K562 (cell line): Measurements from ENCODE around the gene NPAS3. TPM values are rescaled to one million over a fixed set of nuclear protein-coding genes. Genes with fewer than 3 reads are reported as not detected.

Experiments
- ARID1B ChIP-seq: fragments of 450-650 bp; IDR thresholded peaks from 2 replicates; pipeline ENCODE4 v1.6.1; 2016; ENCODE audit warnings: antibody characterized with exemption, mild to moderate bottlenecking, inconsistent platforms
- BRD4 ChIP-seq: fragments of 200-600 bp; sonication (generic); IDR thresholded peaks from 2 replicates; pipeline ENCODE4 v1.6.1; 2017; ENCODE audit warnings: inconsistent platforms
- CBFA2T2 ChIP-seq: fragments of 450-650 bp; conservative IDR thresholded peaks from 2 replicates; pipeline ENCODE4 v1.6.1; 2017; ENCODE audit warnings: mild to moderate bottlenecking
- EP300 ChIP-seq: IDR thresholded peaks from 2 replicates; pipeline ENCODE4 v1.6.1; 2012; ENCODE audit warnings: low read length, improper control_type of control experiment
- FOS ChIP-seq: IDR thresholded peaks from 3 replicates; pipeline ENCODE4 v1.6.1; 2011; ENCODE audit not compliant: insufficient read length; ENCODE audit errors: extremely low read depth
- HLTF ChIP-seq: fragments of 450-650 bp; IDR thresholded peaks from 2 replicates; pipeline ENCODE4 v1.6.1; 2016
- IFI16 ChIP-seq: fragments of 250-450 bp; sonication (Bioruptor Pico); IDR thresholded peaks from 2 replicates; pipeline ENCODE4 v2.1.2; 2022; ENCODE audit warnings: mild to moderate bottlenecking, inconsistent platforms
- ILF3 ChIP-seq: fragments of 450-650 bp; IDR thresholded peaks from 2 replicates; pipeline ENCODE4 v1.6.1; 2018; ENCODE audit warnings: antibody characterized with exemption, mild to moderate bottlenecking, moderate library complexity, borderline replicate concordance
- KAT2B ChIP-seq: IDR thresholded peaks from one replicate; pipeline ENCODE4 v1.6.1; 2012; ENCODE audit warnings: low read depth, mild to moderate bottlenecking, control low read depth, inconsistent platforms, low read length, moderate library complexity
- MXD1 ChIP-seq: fragments of 250-450 bp; sonication (Bioruptor Pico); IDR thresholded peaks from 2 replicates; pipeline ENCODE4 v1.8.0; 2021; ENCODE audit warnings: borderline replicate concordance, mild to moderate bottlenecking, moderate library complexity; ENCODE audit not compliant: poor library complexity, severe bottlenecking
- NCOA1 ChIP-seq: fragments of 450-650 bp; IDR thresholded peaks from 2 replicates; pipeline ENCODE4 v1.6.1; 2016; ENCODE audit warnings: low read depth
- NR2F6 ChIP-seq: fragments of 450-650 bp; formaldehyde crosslinking; IDR thresholded peaks from 2 replicates; pipeline ENCODE4 v1.4.0; 2020; ENCODE audit warnings: mild to moderate bottlenecking
- OTX1 ChIP-seq: fragments of 450-650 bp; formaldehyde crosslinking; IDR thresholded peaks from 2 replicates; pipeline ENCODE4 v1.4.0; 2022; ENCODE audit warnings: mild to moderate bottlenecking
- SMAD2 ChIP-seq: fragments of 150-350 bp; IDR thresholded peaks from 2 replicates; pipeline ENCODE4 v1.6.1; 2014; ENCODE audit warnings: low read depth, mild to moderate bottlenecking, low read length
- SRSF3 ChIP-seq: fragments of 200-400 bp; formaldehyde crosslinking; IDR thresholded peaks from 2 replicates; pipeline ENCODE4 v1.6.1; 2016; ENCODE audit warnings: mild to moderate bottlenecking, low read length, moderate library complexity; ENCODE audit not compliant: insufficient read depth
- TARDBP ChIP-seq: fragments of 450-650 bp; IDR thresholded peaks from 2 replicates; pipeline ENCODE4 v1.6.1; 2016
- TCFL5 ChIP-seq: fragments of 250-450 bp; sonication (Bioruptor Pico); conservative IDR thresholded peaks from 2 replicates; pipeline ENCODE4 v1.6.1; 2021; ENCODE audit warnings: mild to moderate bottlenecking, moderate library complexity, matching md5 sums
- TEAD2 ChIP-seq: fragments of 450-650 bp; IDR thresholded peaks from 2 replicates; pipeline ENCODE4 v1.6.1; 2016; ENCODE audit warnings: missing genetic modification characterization, control low read depth, missing compliant biosample characterization
- TSC22D4 ChIP-seq: fragments of 450-650 bp; IDR thresholded peaks from 2 replicates; pipeline ENCODE4 v1.6.1; 2016; ENCODE audit warnings: missing genetic modification characterization, missing biosample characterization, control low read depth
- ZBTB12 ChIP-seq: fragments of 250-450 bp; sonication (Bioruptor Pico); IDR thresholded peaks from 2 replicates; pipeline ENCODE4 v1.4.0; 2020
- ZBTB17 ChIP-seq: fragments of 450-650 bp; formaldehyde crosslinking; IDR thresholded peaks from 2 replicates; pipeline ENCODE4 v1.4.0; 2020; ENCODE audit warnings: mild to moderate bottlenecking
- ZNF121 ChIP-seq: sonication (generic); formaldehyde crosslinking; conservative IDR thresholded peaks from 2 replicates; pipeline ENCODE4 v1.8.0; 2022; ENCODE audit warnings: missing genetic modification reagents
- ZNF174 ChIP-seq: fragments of 250-450 bp; sonication (Bioruptor Pico); IDR thresholded peaks from 2 replicates; pipeline ENCODE4 v1.4.0; 2020; ENCODE audit warnings: mild to moderate bottlenecking
- ZNF354B ChIP-seq: fragments of 250-450 bp; sonication (Bioruptor Pico); IDR thresholded peaks from 2 replicates; pipeline ENCODE4 v1.4.0; 2020
- ZZZ3 ChIP-seq: fragments of 450-650 bp; IDR thresholded peaks from 2 replicates; pipeline ENCODE4 v1.6.1; 2016; ENCODE audit warnings: antibody characterized with exemption, mild to moderate bottlenecking, moderate library complexity
- polyA plus RNA-seq, 8 experiments: library from polyadenylated mRNA; depleted of rRNA in 4 of 8; stranded (reverse) in 5 of 8; unstranded in 3 of 8; fragments of >200 nt; fragmentation: Nextera tagmentation in 2 of 8; fragmentation: Illumina TruSeq in 1 of 8; extraction: Ambion mirVana in 2 of 8; extraction: Trizol in 1 of 8; gene quantifications; 2 replicates each; pipeline versions ENCODE4 v1.2.1 to v1.2.3, GENCODE V29; 2011 to 2014; ENCODE audit warnings: inconsistent platforms in 1 of 8, missing spikeins in 1 of 8
- total RNA-seq, 7 experiments: library from RNA; depleted of rRNA in 6 of 7; stranded (reverse); fragments of >200 nt in 6 of 7; fragmentation: Illumina TruSeq in 2 of 7; extraction: Trizol in 2 of 7; gene quantifications; 2 replicates each; pipeline versions ENCODE4 v1.2.1 to v1.2.3, GENCODE V29; 2011 to 2021; ENCODE audit warnings: low replicate concordance in 1 of 7
- TF ChIP-seq, protein P1 (sequence below), 2 experiments: IDR thresholded peaks in 1 of 2; conservative IDR thresholded peaks in 1 of 2; 2 replicates each; pipeline ENCODE4 v1.6.1; 2016; ENCODE audit warnings: low read depth in 2 of 2, mild to moderate bottlenecking in 1 of 2, missing compliant biosample characterization in 1 of 2, missing genetic modification characterization in 1 of 2, moderate library complexity in 1 of 2
- TF ChIP-seq, protein P2 (sequence below): fragments of 250-450 bp; sonication (Bioruptor Pico); IDR thresholded peaks from 2 replicates; pipeline ENCODE4 v1.5.0; 2022; ENCODE audit warnings: mild to moderate bottlenecking

Gene NPAS3
- total and polyA plus RNA-seq, 9 of the 15 experiments (the other 6 are each of a cell fraction or from before 2014, with no cell fraction given): 0.04 TPM; not detected in 8

DNA sequence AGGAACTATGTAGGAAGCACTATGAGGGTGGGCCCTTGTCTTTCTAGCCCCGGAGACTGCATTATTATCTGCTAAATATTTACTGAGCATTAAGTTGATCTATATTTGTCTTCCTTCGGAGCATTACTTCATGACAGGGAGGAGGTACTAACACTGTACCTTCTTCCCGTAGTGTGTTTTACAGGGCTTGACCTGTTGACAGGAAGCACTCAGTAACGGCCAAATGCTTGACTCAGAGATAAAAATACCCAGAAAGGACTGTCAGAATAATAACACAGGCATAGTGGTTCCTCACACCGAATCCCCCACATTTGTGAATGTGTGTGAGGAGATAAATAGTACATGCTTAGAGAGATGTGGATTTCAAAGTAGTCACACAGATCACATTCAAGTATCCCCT, 545.6 kb downstream of the NPAS3 start (continued):
- TF ChIP-seq, protein P1, sequence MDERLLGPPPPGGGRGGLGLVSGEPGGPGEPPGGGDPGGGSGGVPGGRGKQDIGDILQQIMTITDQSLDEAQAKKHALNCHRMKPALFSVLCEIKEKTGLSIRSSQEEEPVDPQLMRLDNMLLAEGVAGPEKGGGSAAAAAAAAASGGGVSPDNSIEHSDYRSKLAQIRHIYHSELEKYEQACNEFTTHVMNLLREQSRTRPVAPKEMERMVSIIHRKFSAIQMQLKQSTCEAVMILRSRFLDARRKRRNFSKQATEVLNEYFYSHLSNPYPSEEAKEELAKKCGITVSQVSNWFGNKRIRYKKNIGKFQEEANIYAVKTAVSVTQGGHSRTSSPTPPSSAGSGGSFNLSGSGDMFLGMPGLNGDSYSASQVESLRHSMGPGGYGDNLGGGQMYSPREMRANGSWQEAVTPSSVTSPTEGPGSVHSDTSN (CRISPR knock-in tag; IDR thresholded peaks at IDR 0.05; ENCODE audit: low read depth): no peak
- TF ChIP-seq, protein P1 (tag; conservative IDR thresholded peaks at IDR 0.05; ENCODE audit: low read depth): no peak
- TF ChIP-seq TCFL5 (CRISPR knock-in tag) (no peak), ZBTB12 (CRISPR knock-in tag) (no peak), NCOA1 (no peak), FOS (no peak), ZZZ3 (no peak), ZNF354B (CRISPR knock-in tag) (no peak), TEAD2 (tag) (no peak), HLTF (no peak), ZNF121 (CRISPR knock-in tag) (no peak), NR2F6 (CRISPR knock-in tag) (no peak), EP300 (peak; percentile 48; the same call in 1 of the 2 replicates), OTX1 (no peak), SRSF3 (no peak), ILF3 (no peak), ARID1B (0 out of 2 replicates have a peak, but pooled peaks have one; percentile 38), KAT2B (no peak), TARDBP (no peak), IFI16 (CRISPR knock-in tag) (no peak), SMAD2 (no peak), ZBTB17 (CRISPR knock-in tag) (no peak), ZNF174 (no peak), TSC22D4 (tag) (no peak), MXD1 (CRISPR knock-in tag) (no peak), CBFA2T2 (peak; percentile 43; the same call in 1 of the 2 replicates), BRD4 (no peak)
- TF ChIP-seq, protein P2, sequence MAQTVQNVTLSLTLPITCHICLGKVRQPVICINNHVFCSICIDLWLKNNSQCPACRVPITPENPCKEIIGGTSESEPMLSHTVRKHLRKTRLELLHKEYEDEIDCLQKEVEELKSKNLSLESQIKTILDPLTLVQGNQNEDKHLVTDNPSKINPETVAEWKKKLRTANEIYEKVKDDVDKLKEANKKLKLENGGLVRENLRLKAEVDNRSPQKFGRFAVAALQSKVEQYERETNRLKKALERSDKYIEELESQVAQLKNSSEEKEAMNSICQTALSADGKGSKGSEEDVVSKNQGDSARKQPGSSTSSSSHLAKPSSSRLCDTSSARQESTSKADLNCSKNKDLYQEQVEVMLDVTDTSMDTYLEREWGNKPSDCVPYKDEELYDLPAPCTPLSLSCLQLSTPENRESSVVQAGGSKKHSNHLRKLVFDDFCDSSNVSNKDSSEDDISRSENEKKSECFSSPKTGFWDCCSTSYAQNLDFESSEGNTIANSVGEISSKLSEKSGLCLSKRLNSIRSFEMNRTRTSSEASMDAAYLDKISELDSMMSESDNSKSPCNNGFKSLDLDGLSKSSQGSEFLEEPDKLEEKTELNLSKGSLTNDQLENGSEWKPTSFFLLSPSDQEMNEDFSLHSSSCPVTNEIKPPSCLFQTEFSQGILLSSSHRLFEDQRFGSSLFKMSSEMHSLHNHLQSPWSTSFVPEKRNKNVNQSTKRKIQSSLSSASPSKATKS (CRISPR knock-in tag): no peak
